GM12864 (cell line): ENCODE data around the gene RASEF.

Source experiments
- DNase-seq: peaks from one replicate; pipeline ENCODE4 v3.0.0-alpha.2; 2011; ENCODE audit warnings: low read depth
- H3K4me3 ChIP-seq: 2 replicates; pipeline ENCODE4 v1.5.1; 2011; ENCODE audit warnings: mild to moderate bottlenecking, low read depth, low read length, control low read depth
- CTCF ChIP-seq: IDR thresholded peaks from 2 replicates; pipeline ENCODE4 v1.5.1; 2011; ENCODE audit warnings: low read depth, mild to moderate bottlenecking, moderate library complexity, low read length, control low read depth, inconsistent platforms; ENCODE audit errors: missing control alignments

RASEF gene

GRCh38 chr9:83019246-83019645 is 43.7 kb downstream of the RASEF start:
- no peak for TF ChIP-seq CTCF
- DNase-seq, result no peak
- no peak overlapping the region for H3K4me3 ChIP-seq

GRCh38 chr9:83015897-83016296 is 47.0 kb downstream of the RASEF start:
- no peak for DNase-seq
- TF ChIP-seq CTCF, result no peak

GRCh38 chr9:83013867-83014605 is 48.9 kb downstream of the RASEF start:
- no peak for DNase-seq
- TF ChIP-seq CTCF, result no peak
- H3K4me3 ChIP-seq, result no peak overlapping the region

More at GRCh38 chr9:83015897-83016296, 47.0 kb downstream of the RASEF start:
- no peak overlapping the region for H3K4me3 ChIP-seq

GRCh38 chr9:83012922-83013838 is 49.8 kb downstream of the RASEF start:
- no peak for TF ChIP-seq CTCF
- DNase-seq, result no peak
- H3K4me3 ChIP-seq, result no peak overlapping the region

GRCh38 chr9:83012168-83012921 is 50.6 kb downstream of the RASEF start:
- DNase-seq, result no peak

More at GRCh38 chr9:83012168-83012921, 50.6 kb downstream of the RASEF start:
- H3K4me3 ChIP-seq, result no peak overlapping the region
- TF ChIP-seq CTCF, result no peak
